Measurements from ENCODE around the gene MPP4. TPM values are rescaled to one million over a fixed set of nuclear protein-coding genes. Genes with fewer than 3 reads are reported as not detected.

Gene MPP4
- total and polyA plus RNA-seq, 5 experiments from 2014 or later = not detected

DNA sequence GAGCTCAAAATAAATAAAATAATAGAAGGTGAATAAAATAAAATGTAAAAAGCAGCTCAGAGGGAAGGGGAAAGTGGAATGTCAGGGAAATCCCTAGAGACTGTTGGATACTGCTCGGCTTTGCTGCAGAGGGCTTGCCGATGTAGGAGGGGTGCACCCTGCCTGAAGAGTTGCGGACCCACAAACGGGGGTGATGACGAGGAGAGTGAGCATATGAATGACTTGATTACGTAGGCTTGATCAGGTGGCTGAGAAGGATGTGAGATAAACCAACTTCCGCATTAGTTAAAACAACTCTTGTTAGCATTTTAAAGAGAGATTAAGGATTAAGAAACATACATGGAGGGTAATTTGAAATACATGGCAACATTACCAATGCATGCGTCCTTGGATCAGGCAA lies 34.1 kb downstream of the MPP4 start:
- Mint-ChIP-seq H3K27me3 (peaks cover 0 to 4% (median 0%) of the 10 kb centered on the region in 5 donors), H3K36me3 (no peaks in the 10 kb centered on the region), H3K4me3 (no peak overlapping the region), H3K4me1 (no peaks in the 10 kb centered on the region), H3K9me3 (no peaks in the 10 kb centered on the region), H3K27ac (no peak overlapping the region)
- DNase-seq = no peak
- POLR2A ChIA-PET = no interaction called here
- ATAC-seq = no peak

GRCh38 chr2:201661366-201661765 lies 37.1 kb downstream of the MPP4 start:
- no peak overlapping the region for H3K27ac Mint-ChIP-seq
- H3K36me3 Mint-ChIP-seq = no peaks in the 10 kb centered on the region
- DNase-seq = no peak
- no peaks in the 10 kb centered on the region for H3K9me3 Mint-ChIP-seq
- POLR2A ChIA-PET = no interaction called here
- ATAC-seq = no peak
- H3K4me1 Mint-ChIP-seq = peaks cover 0 to 2% (median 0%) of the 10 kb centered on the region in 4 donors
- H3K27me3 Mint-ChIP-seq = peaks cover 0 to 6% (median 0%) of the 10 kb centered on the region in 5 donors
- H3K4me3 Mint-ChIP-seq = no peak overlapping the region

GRCh38 chr2:201660293-201660895 lies 38.0 kb downstream of the MPP4 start:
- ATAC-seq = no peak
- POLR2A ChIA-PET = no interaction called here
- Mint-ChIP-seq H3K27ac (peak overlapping the region in 1 of 10 donors; percentile 61), H3K9me3 (no peaks in the 10 kb centered on the region), H3K36me3 (no peaks in the 10 kb centered on the region), H3K4me3 (no peak overlapping the region), H3K4me1 (peaks cover 0 to 3% (median 0%) of the 10 kb centered on the region in 4 donors), H3K27me3 (peaks cover 0 to 6% (median 2%) of the 10 kb centered on the region in 5 donors)
- no peak for DNase-seq

GRCh38 chr2:201656740-201657139 lies 41.7 kb downstream of the MPP4 start:
- ATAC-seq = no peak
- no peaks in the 10 kb centered on the region for H3K36me3 Mint-ChIP-seq
- peaks cover 0 to 3% (median 0%) of the 10 kb centered on the region in 4 donors for H3K4me1 Mint-ChIP-seq
- no peaks in the 10 kb centered on the region for H3K9me3 Mint-ChIP-seq
- H3K27me3 Mint-ChIP-seq = peaks cover 3 to 20% (median 11%) of the 10 kb centered on the region in 5 donors
- no peak overlapping the region for H3K4me3 Mint-ChIP-seq
- DNase-seq = no peak
- POLR2A ChIA-PET = interaction anchor here (0.6 kb wide), 1 partner anchor 527 kb away, joined by 5 read pairs; no protein-coding TSS in a partner anchor
- peak overlapping the region in 2 of 10 donors; percentile 4 to 71 for H3K27ac Mint-ChIP-seq

DNA sequence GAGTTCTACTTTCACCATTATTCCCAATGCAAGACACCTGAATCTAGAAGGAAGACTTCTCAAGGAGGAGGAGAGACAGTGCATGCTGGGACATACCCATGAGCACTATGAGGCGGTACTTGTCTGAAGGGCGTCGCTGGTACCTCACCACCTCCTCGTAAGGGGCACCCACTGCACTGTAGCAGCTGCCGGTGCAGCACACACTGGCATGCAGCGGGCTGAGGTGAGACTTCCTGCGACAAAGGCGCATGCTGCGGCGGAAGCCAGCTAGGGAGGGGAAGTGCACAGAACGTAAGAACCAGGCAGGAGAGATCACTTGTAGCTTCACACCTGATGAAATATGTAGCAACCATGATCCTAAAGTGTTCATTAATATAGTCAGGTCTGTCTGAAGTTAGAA lies 42.3 kb downstream of the MPP4 start:
- no peak for ATAC-seq
- peaks cover 0 to 3% (median 0%) of the 10 kb centered on the region in 4 donors for H3K4me1 Mint-ChIP-seq
- peaks cover 3 to 20% (median 11%) of the 10 kb centered on the region in 5 donors for H3K27me3 Mint-ChIP-seq

GRCh38 chr2:201654616-201655384 lies 43.6 kb downstream of the MPP4 start:
- no peak for DNase-seq
- H3K36me3 Mint-ChIP-seq = no peaks in the 10 kb centered on the region
- no peak overlapping the region for H3K4me3 Mint-ChIP-seq
- H3K27ac Mint-ChIP-seq = no peak overlapping the region
- no peaks in the 10 kb centered on the region for H3K9me3 Mint-ChIP-seq
- H3K27me3 Mint-ChIP-seq = peaks cover 3 to 20% (median 11%) of the 10 kb centered on the region in 5 donors
- H3K4me1 Mint-ChIP-seq = peaks cover 0 to 3% (median 0%) of the 10 kb centered on the region in 4 donors
- POLR2A ChIA-PET = no interaction called here
- no peak for ATAC-seq

More for the DNA sequence above, 42.3 kb downstream of the MPP4 start:
- DNase-seq = peak in 1 of 10 donors; percentile 19
- H3K9me3 Mint-ChIP-seq = no peaks in the 10 kb centered on the region
- POLR2A ChIA-PET = interaction anchor here (0.6 kb wide), 1 partner anchor 528 kb away, joined by 5 read pairs; no protein-coding TSS in a partner anchor
- H3K27ac Mint-ChIP-seq = peak overlapping the region in 1 of 10 donors; percentile 71
- no peaks in the 10 kb centered on the region for H3K36me3 Mint-ChIP-seq
- H3K4me3 Mint-ChIP-seq = no peak overlapping the region

DNA sequence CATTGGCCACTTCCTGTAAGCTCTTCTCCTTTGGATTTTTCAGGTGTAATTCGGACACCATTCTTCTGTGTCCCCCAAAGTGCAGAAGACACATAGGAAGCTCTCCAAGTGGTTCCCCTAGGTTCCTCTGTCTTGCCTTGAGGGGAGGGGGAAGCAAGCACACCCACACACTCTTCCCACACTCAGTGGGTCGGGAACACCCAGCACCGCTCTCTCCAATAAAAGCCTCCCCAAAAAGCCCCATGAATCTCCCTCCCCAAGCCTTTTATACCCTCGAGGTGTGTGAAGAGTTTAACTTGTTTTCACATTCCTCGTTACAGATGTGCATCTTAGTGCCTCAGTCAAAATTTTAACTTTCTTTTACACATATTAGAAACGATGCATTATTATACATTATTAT lies 45.2 kb downstream of the MPP4 start:
- Mint-ChIP-seq H3K27ac (no peak overlapping the region), H3K4me3 (no peak overlapping the region), H3K9me3 (no peaks in the 10 kb centered on the region), H3K36me3 (no peaks in the 10 kb centered on the region), H3K27me3 (peaks cover 3 to 20% (median 13%) of the 10 kb centered on the region in 5 donors), H3K4me1 (peaks cover 0 to 3% (median 0%) of the 10 kb centered on the region in 4 donors)
- ATAC-seq (no peak), DNase-seq (no peak)
- POLR2A ChIA-PET = interaction anchor here (0.6 kb wide), 1 partner anchor 91 kb away, joined by 4 read pairs; no protein-coding TSS in a partner anchor

DNA sequence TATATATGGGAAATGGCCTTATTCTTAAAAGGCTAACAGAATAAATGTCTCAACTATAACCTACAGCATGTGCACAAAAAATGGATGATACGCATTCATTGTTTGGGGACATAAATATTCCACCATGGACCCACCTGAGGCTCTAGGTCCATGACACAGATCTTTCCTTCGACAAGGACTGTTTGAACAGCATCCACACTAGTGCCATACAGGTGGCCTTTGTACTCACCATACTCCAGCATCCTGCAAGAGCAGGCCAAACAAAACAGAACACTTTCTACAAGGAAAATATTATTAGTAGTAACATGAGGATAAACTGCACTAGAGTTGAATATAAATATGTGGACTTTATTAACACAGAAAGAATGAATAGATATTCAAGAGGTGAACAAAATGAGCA lies 49.0 kb downstream of the MPP4 start:
- H3K4me1 Mint-ChIP-seq = no peaks in the 10 kb centered on the region
- H3K27me3 Mint-ChIP-seq = peaks cover 3 to 15% (median 11%) of the 10 kb centered on the region in 5 donors
- DNase-seq = no peak
- H3K4me3 Mint-ChIP-seq = no peak overlapping the region
- no peaks in the 10 kb centered on the region for H3K9me3 Mint-ChIP-seq
- ATAC-seq = no peak
- no peaks in the 10 kb centered on the region for H3K36me3 Mint-ChIP-seq
- peak overlapping the region in 1 of 10 donors; percentile 6 for H3K27ac Mint-ChIP-seq
- POLR2A ChIA-PET = no interaction called here

DNA sequence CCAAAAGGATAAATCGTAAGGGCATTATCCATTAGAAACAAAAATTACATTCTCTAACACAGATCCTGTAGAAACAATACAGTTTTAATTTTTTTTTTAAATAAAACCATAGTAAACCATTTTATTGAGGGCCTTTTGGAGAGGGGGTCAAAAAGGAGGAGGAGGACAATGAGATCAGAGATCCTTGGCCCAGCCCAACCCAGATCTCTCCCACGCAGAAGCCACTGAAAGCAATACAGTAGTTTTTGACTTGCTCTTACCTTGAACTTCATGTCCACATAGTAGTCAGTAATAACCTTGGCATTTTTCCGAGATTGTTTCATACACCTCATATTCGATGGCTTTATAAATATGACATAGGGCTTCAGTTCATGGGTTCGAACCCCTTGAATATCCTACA lies 51.0 kb downstream of the MPP4 start:
- H3K27me3 Mint-ChIP-seq = peaks cover 1 to 8% (median 2%) of the 10 kb centered on the region in 5 donors
- ATAC-seq (no peak), DNase-seq (no peak)
- peaks cover 3 to 7% (median 4%) of the 10 kb centered on the region in 4 donors for H3K4me1 Mint-ChIP-seq
- H3K36me3 Mint-ChIP-seq = no peaks in the 10 kb centered on the region
- H3K4me3 Mint-ChIP-seq = no peak overlapping the region
- POLR2A ChIA-PET = no interaction called here
- no peak overlapping the region for H3K27ac Mint-ChIP-seq
- H3K9me3 Mint-ChIP-seq = no peaks in the 10 kb centered on the region

DNA sequence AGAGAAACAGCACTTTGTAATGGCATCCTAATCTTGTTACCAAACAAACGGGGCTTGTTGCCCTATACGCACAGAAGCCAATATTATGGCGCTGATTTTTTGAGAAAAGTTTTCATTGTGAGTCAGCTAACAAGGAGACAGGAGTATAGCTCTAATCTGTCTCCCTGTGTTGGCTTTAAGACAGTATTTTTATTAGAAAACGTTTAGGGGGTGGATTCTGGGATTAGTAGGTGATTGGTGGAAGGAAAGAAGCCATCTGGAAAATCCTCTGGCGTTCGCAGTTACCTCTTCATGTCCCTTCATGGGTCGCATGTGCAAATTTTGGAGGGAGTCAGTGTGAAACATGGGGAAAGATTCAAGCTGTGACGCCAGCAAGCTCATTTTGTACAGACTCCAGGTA lies 54.4 kb downstream of the MPP4 start:
- H3K27ac Mint-ChIP-seq = peak overlapping the region in 8 of 10 donors; percentile 4 to 98 (median 72)
- no peak for ATAC-seq
- H3K9me3 Mint-ChIP-seq = no peaks in the 10 kb centered on the region
- H3K4me3 Mint-ChIP-seq = peak overlapping the region; percentile 81 to 99 (median 92)
- peaks cover 0 to 2% (median 0%) of the 10 kb centered on the region in 5 donors for H3K27me3 Mint-ChIP-seq
- POLR2A ChIA-PET = interaction anchor here (2.2 kb wide), 1 partner anchor 137 kb away, joined by 13 read pairs; the partner anchor contains the start of gene ALS2
- H3K36me3 Mint-ChIP-seq = no peaks in the 10 kb centered on the region
- H3K4me1 Mint-ChIP-seq = peaks cover 5 to 13% (median 10%) of the 10 kb centered on the region in 4 donors
- no peak for DNase-seq

DNA sequence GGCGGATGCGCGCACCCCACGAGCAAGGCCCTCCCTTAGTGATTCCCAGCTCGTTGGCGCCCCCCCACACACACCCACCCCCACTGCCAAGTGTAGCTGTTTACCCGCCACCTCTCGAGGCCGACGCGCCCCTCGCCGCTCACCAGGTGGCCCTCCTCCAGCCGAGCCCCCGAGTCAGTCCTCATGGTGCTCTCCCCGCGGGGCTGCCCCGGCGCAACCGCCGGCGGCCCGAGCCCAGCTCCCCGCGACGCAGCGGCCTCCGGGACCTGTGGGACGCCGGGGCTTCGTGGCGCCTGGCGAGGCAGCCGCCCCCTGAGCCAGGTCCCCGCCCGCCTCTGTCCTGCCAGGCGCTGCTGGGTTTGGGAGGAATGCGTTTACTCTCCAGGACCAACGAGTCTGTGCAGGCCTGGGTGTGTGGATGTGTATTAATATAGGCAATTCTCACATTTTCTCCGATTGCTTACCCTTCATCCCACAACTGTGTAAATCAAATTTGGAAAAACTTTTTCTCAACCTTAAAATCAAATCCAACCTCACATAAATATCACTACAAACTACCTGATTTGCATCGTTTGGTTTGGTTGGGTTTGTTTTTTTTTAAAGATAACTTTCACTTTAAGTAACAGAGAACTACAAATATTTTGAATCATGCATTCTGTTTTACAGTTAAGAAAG lies 55.1 kb downstream of the MPP4 start, which contains the start of gene TMEM237:
Gene TMEM237, minus strand, starts transcription at position 288 of the 675 bp plus-strand sequence. Its CDS starts 103 bp downstream, at position 185.
- Mint-ChIP-seq H3K36me3 (no peaks in the 10 kb centered on the region), H3K4me1 (peaks cover 5 to 13% (median 10%) of the 10 kb centered on the region in 4 donors), H3K9me3 (no peaks in the 10 kb centered on the region), H3K4me3 (peak within 1 kb of the TSS; percentile 81 to 99 (median 96)), H3K27ac (peak within 1 kb of the TSS; percentile 93 to 100 (median 98)), H3K27me3 (no peaks in the 10 kb centered on the region)
- POLR2A ChIA-PET = interaction anchor here (0.9 to 2.2 kb wide), 5 partner anchors 8 to 779 kb away, joined by 3 to 13 read pairs (median 6); partner anchors contain the start of genes ALS2, CLK1, STRADB and TRAK2
- ATAC-seq (peak; percentile 61 to 69), DNase-seq (peak in 9 of 10 donors; percentile 40 to 82 (median 56))

DNA sequence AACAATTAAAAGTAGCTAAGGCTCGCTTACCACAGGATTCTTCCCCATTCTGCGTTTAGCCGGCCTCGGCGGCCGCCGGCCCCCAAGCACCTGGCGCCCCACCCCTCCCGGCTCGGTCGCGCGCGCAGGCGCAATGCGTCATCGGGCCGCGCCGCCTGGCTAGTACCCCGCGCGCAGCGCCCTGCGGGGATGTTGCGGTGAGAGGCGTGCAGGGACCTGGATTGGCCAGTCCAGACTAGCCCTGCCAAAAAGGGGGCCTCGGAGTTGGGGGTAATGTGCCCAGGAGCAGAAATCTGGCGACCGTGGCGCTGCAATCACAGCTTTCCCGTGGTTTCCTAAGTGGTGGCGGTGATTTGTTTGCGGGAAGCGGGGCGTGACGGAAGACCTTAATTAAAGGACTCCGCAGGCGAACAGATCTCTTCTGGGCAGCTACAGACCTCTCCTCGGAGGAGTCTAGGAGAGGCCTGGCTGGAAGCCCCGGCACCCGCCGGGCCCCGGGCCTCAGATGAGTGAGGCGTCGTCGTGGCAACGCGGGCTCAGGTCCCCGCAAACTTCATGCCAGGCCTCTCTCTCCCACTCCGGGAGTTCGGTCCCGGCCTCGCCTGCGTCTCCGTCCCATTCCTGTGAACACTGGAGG lies 55.7 kb downstream of the MPP4 start:
- Mint-ChIP-seq H3K9me3 (no peaks in the 10 kb centered on the region), H3K27ac (peak overlapping the region; percentile 93 to 100 (median 98)), H3K4me1 (peaks cover 5 to 13% (median 10%) of the 10 kb centered on the region in 4 donors), H3K4me3 (peak overlapping the region; percentile 81 to 99 (median 96)), H3K27me3 (no peaks in the 10 kb centered on the region), H3K36me3 (peaks cover 0 to 5% (median 0%) of the 10 kb centered on the region in 3 donors)
- ATAC-seq = peak; percentile 87 to 89
- DNase-seq = peak in 9 of 10 donors; percentile 72 to 92 (median 87)
- POLR2A ChIA-PET = interaction anchor here (0.9 to 2.2 kb wide), 5 partner anchors 9 to 778 kb away, joined by 3 to 13 read pairs (median 6); partner anchors contain the start of genes ALS2, CLK1, STRADB and TRAK2
